GM13977 (cell line): ENCODE data around the gene ZNF184.
A peak's percentile ranks its signal among the peaks of the same experiment; 100 is the strongest.

Experiments
- DNase-seq: peaks from one replicate; pipeline ENCODE4 v3.0.0; 2012; ENCODE audit warnings: low spot score
- in situ Hi-C: fragments of 300-500 bp; cut with MboI; formaldehyde crosslinking; loops from one replicate; pipeline ENCODE4 v1.12.0; 2022; ENCODE audit warnings: low sequenced_read_pairs, low pct_unique_long_range_greater_than_20kb, mixed read lengths, inconsistent platforms; ENCODE audit not compliant: unreplicated experiment
- TF ChIP-seq, protein P1 (sequence below): IDR thresholded peaks from 2 replicates; pipeline ENCODE4 v1.5.1; 2012; ENCODE audit warnings: mild to moderate bottlenecking, control low read depth; ENCODE audit not compliant: insufficient read depth; ENCODE audit errors: extremely low read depth, missing control alignments

The ZNF184 gene

DNA sequence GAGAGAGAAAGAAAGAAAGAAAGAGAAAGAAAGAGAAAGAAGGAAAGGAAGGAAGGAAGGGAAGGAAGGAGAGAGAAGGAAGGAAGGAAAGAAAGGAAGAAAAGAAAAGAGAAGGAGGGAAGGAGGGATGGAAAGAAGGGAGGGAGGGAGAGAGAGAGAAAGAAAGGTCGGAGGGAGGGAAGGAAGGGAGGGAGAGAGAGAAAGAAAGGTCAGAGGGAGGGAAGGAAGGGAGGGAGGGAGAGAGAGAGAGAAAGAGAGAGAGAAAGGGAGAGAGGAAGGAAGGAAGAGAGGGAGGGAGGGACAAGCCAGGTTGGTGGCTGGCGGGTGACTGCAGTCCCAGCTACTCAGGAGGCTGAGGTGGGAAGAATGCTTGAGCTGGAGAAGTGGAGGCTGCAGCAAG, 27.3 kb upstream of the ZNF184 start:
- TF ChIP-seq, protein P1, sequence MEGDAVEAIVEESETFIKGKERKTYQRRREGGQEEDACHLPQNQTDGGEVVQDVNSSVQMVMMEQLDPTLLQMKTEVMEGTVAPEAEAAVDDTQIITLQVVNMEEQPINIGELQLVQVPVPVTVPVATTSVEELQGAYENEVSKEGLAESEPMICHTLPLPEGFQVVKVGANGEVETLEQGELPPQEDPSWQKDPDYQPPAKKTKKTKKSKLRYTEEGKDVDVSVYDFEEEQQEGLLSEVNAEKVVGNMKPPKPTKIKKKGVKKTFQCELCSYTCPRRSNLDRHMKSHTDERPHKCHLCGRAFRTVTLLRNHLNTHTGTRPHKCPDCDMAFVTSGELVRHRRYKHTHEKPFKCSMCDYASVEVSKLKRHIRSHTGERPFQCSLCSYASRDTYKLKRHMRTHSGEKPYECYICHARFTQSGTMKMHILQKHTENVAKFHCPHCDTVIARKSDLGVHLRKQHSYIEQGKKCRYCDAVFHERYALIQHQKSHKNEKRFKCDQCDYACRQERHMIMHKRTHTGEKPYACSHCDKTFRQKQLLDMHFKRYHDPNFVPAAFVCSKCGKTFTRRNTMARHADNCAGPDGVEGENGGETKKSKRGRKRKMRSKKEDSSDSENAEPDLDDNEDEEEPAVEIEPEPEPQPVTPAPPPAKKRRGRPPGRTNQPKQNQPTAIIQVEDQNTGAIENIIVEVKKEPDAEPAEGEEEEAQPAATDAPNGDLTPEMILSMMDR: no peak
- in situ Hi-C loops: no loop called here
- no peak for DNase-seq

DNA sequence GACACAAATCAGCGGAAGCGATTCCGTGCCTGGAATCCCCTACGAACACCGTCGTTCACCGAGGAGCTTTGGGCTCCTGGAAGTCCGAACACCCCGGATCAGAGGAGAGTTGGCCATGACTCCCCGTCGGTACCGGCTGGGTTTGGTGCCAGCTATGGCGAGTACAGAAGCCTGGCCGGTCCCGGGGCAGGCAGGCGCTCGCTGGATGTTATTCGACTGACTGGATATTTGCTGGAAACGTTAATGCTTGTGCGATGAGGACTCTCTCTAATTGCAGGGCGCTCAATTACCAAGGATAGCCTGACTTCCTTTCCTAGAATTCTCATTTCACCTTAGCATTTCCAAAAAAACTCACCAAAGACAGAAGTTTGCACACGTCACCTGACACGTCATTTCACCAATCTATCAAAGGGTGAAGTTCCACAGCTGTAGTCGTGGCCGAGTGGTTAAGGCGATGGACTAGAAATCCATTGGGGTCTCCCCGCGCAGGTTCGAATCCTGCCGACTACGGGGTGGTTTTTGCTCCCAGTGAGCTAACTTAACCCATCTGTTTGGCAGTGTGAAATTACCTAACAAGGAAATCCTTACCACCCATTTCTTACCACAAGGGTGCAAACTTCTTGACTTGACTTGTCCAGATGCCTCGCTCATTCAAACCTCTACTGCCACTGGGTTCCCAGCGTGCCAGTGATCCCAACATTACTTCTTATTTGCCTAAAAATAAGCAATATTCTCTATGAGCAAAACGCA, 22.7 kb upstream of the ZNF184 start:
- TF ChIP-seq, protein P1: peak; percentile 11
- in situ Hi-C loops: no loop called here
- DNase-seq: peak; percentile 38

DNA sequence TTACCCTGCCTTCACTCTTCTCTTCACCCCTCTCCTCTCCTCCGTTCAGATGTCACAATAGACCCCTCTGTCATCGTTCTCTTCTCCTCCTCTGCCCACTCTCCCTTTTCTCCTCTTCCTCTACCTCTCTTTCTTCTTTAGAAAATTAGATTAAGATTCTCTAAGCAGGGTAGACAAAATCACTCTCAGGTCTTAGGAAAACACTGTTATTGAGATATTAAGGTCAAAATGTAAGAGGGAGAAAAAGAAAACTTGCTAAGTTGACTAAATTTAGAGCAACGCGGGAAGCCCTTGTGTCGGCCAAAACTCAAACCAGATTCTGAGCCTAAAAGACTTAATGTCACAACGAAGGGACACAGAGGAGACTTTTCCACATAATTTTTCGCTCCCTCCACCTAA, 22.1 kb upstream of the ZNF184 start:
- DNase-seq: no peak
- in situ Hi-C loops: no loop called here
- TF ChIP-seq, protein P1: no peak

DNA sequence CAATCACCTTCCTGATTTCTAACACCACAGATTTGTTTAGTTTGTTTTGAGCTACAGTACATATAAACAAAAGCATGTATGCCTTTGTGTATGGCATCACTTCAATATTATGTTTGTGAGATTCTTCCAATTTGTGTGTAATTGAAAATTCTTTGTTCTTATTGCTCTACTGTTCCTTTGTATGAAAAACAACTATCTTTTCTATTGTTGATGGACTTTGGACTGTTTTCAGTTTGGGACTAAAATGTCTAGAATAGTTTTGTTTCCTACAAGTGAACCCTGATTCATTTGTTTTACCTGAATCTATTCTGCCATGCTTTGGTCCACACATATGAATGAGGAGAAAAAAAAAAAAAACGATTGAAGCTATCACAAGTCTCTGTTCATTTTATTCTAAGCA, 21.2 kb upstream of the ZNF184 start:
- DNase-seq: no peak
- TF ChIP-seq, protein P1: no peak
- in situ Hi-C loops: no loop called here

DNA sequence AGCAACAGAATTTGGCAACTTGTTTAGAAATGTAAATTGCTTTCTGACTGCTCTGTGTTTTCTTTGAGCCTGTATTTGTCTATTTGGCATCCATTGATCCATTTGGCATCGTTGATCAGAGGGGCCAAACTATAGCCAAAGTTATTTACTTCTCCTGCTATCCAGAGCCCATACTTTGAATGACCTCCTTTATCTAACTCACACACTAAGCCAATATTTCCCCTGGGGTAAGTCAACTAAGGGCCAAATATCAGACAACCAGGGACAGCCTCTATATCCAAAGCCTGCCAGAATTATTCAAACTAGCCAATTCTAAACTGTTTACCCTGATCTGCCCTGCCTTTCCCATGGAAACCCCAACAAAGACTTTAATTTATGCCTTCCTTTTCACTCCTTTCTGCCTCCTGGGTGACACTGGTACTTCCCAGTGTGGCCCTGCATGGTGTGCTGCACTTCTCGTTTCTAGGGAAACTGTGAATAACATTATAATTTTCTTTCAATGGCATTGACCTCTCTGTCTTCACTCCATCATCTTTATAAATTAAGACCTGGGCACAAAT, 19.8 kb upstream of the ZNF184 start:
- in situ Hi-C loops: no loop called here
- TF ChIP-seq, protein P1: no peak
- no peak for DNase-seq

DNA sequence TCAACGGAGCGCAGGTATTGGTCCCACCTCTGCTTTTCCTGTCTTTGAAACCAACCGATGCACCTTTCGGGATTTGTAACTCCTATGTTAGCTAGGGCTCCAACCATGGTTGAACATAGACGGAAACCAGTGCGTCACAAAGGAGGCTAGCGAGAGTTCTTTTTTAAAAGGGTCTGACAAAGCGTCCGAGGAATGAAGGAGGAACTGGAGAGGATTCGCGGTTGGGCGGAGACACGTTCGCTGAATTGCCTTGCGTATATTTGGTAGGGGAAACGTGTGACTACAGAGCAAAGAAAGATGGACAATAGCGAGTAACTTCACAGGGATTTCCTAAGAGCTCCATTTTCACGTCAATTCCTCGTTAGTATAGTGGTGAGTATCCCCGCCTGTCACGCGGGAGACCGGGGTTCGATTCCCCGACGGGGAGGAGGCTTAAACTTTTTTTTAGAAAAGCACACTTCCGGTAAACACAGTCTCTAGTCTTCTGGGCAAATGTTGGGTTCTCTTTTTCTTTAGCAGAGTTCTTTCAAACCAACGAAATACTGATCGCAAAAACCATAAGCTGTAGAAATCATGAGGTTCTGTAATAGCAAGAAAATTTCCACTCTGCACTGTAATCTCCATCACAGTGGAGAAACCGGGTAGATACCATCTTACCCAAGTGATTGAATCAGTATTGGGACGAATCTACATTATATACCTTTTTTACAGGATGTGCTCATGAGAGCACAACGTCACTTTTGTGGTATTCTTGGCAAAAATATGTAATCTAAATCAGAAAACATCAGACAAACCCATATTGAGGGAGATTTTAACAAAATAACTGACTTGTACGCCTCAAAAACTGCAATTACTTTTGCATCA, 6.6 kb upstream of the ZNF184 start:
- in situ Hi-C loops: no loop called here
- TF ChIP-seq, protein P1: no peak
- peak; percentile 71 for DNase-seq
